Suprapubic skin (tissue), 4 donors: ENCODE measurements around the gene LRRTM3.

ENCODE experiments used
- CTCF ChIP-seq, 2 donors: fragments of 200-600 bp in 1 of 2; fragments of 450-650 bp in 1 of 2; sonication (generic) in 1 of 2; IDR thresholded peaks; one replicate each; pipeline ENCODE4 v1.5.1; 2016 to 2019; ENCODE audit warnings: antibody characterized with exemption in 2 of 2, mild to moderate bottlenecking in 1 of 2, moderate library complexity in 1 of 2
- EP300 ChIP-seq: sonication (generic); formaldehyde crosslinking; IDR thresholded peaks from one replicate; pipeline ENCODE4 v1.6.1; 2017; ENCODE audit warnings: antibody characterized with exemption
- POLR2A ChIP-seq, 2 donors: fragments of 450-650 bp; IDR thresholded peaks; one replicate each; pipeline ENCODE4 v1.6.1; 2017; ENCODE audit warnings: antibody characterized with exemption in 2 of 2, mild to moderate bottlenecking in 2 of 2, moderate library complexity in 2 of 2
- POLR2AphosphoS5 ChIP-seq, 3 donors: sonication (generic); formaldehyde crosslinking; IDR thresholded peaks; one replicate each; pipeline ENCODE4 v1.6.1; 2017; ENCODE audit warnings: antibody characterized with exemption in 3 of 3

- TF ChIP-seq POLR2AphosphoS5 (IDR thresholded peaks at IDR 0.05): no peak
- TF ChIP-seq CTCF (IDR thresholded peaks at IDR 0.05): no peak
- TF ChIP-seq EP300: no peak
- no peak for TF ChIP-seq POLR2A (IDR thresholded peaks at IDR 0.05)
Measured at GRCh38 chr10:66983475-66983818, 57.6 kb downstream of the LRRTM3 start.
